HG03175 (cell line): ENCODE measurements around the gene DAB1.

Source experiments
- ATAC-seq: cut with Tn5 transposase; IDR thresholded peaks from one replicate; pipeline ENCODE4 v1.9.1; 2021; ENCODE audit warnings: mild to moderate bottlenecking, moderate library complexity; ENCODE audit not compliant: unreplicated experiment

DAB1 gene

DNA sequence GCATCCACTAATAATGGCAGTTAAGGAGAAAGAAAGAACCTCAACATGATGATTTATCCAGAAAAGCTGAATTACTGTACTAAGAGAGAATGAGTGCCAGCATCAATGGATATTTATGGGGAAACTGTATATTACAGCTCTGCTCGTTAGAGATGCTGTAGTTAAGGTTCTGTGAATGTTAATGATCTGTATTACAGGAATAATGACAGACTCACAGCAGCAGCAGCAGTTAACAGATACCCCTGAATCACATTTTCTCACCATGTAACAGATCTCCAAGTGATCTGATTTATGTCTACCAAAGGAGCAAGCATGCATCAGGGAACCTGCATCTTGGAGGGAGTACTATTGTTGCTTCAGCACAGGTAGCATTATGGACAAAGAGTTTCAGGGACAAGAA lies 377.4 kb downstream of the DAB1 start:
- no peak for ATAC-seq

DNA sequence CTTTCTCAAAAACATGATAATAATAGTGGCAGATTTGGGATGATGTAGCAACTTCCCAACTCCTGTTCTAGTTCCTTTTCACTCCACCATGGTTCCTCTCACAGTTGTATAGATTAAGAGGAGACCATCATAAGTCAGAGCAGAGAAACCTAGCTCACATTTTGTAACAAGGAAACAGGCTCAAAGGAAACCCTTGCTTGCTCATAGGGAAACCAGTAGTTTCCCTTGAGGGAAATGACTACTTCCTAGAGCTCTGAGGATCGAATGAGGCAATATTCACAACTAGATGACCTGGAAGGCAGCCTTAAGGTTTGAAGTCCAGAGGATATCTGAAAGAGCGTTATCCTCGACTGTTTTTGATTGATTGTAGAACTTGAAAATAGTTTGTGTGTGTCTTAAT lies 382.0 kb downstream of the DAB1 start:
- ATAC-seq, result no peak

DNA sequence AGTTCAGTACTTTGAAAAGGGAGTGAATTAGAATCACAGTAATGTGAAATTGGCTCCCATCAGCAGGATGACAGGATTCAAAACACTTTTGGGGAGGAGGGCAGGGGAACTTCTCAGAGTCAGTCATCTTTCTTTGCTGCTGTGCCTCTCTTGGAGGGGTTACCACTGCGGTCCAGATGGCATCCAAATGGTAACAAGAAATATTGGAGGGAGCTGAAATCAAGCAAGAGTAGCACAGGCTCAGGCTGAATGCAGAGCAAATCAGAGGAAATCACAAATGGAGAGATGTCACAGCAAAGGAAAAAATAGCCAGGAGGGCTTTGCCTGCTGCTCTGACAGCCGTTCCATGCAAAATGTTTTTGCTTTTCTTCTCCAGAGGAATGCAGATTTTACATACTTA lies 383.0 kb downstream of the DAB1 start:
- no peak for ATAC-seq

DNA sequence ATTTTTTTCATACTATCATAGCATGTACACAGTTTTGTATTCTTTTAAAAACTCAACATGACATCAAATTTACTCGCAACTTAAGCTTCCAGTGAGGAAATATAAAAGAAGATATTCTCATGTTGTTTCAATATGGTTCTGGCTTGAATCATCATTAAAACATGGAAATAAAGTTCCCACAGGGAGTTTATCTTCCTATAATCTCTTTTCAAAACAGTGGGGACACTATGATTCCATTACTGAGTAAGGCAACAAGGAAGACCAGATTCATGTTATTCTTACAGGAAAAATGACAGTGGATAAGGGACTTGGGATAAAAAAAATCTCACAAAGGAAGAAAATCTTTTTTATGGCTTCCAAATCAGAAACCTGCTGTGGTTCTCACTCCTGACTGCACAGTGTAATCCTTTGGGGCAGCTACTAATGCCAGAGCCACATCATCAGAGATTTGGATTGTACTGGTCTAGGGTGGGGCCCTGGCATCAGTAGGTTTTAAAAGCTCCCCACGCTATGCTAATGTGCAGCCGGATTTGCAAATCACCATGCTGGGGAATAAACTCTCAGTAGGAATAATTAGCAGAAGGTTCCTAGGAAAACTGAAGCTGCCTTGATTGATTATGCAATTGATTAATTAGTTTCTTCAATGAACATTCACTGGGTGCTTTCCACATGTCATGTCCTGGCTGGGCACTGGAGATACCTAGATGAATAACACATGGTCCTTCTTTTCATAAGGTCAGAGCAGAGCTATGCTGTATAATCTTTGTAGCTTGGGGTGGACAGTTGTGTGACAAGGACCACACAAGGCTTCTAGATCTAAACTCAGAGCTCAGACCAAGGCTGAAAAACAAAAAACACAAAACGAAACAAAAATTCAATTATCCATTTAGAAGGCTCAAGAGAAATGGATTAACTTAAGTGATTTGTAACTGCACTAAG lies 386.9 kb downstream of the DAB1 start:
- ATAC-seq, result no peak

DNA sequence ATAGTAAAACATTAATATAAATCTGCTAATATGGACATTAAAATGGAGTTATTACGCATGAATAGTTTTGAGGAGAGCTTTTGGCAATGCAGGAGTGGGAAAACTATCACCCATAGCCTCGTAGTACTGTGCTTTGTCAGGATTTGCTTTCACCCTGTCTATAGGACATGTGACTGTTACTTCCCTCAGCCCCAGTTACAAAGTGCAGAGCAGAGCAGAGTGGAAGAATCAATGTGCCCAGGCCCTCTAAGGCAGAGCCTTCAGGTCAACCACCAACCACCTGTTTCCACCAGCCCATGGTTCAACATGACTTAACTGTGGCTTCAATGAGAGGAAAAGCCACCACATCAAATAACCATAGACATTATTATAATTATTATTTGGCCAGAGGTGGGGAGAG lies 389.1 kb downstream of the DAB1 start:
- no peak for ATAC-seq

DNA sequence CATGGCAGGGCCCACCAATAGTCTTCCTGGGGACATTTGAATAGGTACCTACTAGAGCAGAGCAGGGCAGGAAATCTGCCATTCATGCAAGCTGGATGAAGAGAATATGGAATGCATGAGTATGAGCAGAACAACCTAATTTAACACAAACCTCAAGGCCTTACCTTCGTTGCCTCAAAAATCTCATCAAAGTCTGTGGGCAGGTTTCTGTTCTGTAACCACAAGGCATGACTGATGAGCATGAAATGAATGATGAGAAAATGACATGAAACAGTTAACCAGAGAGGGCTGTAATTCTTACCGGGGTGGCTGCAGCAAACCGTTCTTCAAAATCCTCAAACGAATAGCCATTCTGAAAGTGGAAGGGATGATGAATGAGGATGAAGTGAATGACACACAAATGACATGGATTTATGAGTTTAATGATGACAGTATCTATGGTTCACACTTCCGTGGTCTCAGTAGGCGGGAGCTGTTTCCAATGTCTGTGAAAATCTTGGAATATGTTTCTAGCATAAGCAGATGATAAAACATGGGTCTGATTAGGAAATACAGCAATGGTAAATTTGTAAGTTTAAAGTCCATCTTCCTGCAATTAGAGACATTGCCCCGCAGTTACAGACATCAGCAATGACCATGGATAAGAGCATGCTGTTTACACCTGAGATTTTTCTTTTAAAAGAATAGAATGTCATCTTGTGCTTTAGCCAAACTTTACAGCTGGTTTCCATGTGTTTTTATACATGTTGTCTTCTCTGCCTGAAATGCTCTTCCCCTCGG lies 390.4 kb downstream of the DAB1 start:
- ATAC-seq, result no peak

DNA sequence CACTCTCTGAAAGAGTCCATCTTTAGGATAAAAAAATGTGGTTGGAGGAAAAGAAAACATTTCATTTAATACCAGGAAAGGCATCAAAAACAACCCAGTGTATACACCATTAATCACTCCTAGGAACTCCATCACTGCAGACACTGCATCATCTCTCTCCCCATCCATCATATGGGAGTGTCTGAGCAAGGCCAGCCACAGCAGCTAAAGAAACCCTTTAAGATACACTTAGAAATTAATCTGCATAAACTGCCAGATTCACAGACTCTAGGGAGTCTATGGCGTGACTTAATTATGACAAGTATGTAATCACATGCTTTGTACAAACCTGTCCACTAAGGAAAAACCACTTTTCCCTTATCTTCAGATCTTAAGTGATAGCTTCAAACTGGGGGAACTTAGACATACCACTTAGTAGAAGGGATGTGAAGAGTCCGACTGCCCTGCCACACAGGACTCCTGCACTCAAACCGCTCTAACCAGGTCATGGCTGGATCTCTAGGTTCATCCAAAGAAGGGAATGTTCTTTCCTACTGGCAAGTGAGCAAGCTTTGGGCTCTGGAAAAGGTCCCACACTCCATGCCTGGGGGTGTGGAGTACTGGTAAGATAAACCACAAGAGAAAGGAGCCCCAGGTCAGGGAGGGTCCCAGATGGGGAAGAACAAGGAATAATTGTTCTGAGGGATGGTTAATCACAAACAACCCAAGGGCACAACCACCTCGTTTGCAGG lies 397.1 kb downstream of the DAB1 start:
- ATAC-seq, result no peak

DNA sequence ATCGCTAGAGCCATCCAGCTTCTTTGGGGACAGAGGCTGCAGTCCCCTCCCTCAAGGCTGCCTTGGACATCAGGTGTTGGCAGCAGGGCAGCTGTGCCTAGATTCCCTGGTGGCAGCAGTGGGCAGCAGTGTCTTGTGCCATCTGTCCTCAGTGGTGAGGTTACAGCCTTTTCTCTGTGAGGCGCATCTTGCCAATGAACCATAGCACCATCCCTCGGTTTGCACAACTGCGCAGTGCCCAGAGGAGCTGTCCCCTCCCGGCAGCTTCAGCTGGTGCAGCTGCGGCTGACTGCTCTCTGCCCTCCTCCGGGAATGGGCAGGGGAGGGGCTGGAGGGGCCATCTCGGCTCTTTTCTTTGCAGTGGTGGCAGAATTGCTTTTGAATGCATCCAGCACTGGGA lies 399.0 kb downstream of the DAB1 start:
- no peak for ATAC-seq

DNA sequence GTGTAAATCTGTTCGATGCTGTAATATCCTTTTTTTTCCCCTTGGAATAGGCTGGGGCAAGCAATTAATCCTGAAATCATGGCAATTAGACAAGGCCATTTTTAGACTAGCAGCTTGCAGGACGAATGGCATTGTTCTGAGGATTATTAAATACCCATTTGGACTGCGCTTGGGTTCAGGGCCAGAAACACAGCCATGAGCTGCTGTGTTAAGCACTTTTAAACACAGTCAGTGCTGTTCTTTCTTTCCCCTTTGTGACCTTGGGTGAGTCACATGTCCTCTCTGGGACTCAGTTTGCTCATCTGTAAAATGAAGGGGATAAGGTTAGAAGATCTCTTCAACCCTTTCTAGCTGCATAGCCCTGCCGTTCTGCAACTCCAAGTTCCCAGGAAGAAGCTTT lies 399.4 kb downstream of the DAB1 start:
- ATAC-seq, result no peak

DNA sequence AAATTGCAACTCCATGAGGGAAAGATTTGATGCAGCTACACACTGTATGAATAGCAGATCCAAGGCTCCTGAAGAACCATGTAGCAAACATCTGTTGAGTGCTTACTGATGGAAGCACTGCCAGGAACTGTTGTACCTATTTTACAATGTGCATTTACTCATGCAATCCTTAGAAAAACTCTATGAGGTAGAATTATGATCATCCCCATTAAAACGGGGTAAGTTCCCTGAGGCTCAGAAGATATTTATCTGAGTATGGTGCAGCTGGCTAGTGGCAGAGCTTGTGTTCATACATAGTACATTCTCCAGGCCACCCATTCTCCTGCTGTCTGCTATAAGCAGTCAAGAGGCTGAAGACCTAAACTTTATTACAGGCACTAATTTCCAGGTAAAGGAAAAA lies 403.6 kb downstream of the DAB1 start:
- ATAC-seq, result no peak

DNA sequence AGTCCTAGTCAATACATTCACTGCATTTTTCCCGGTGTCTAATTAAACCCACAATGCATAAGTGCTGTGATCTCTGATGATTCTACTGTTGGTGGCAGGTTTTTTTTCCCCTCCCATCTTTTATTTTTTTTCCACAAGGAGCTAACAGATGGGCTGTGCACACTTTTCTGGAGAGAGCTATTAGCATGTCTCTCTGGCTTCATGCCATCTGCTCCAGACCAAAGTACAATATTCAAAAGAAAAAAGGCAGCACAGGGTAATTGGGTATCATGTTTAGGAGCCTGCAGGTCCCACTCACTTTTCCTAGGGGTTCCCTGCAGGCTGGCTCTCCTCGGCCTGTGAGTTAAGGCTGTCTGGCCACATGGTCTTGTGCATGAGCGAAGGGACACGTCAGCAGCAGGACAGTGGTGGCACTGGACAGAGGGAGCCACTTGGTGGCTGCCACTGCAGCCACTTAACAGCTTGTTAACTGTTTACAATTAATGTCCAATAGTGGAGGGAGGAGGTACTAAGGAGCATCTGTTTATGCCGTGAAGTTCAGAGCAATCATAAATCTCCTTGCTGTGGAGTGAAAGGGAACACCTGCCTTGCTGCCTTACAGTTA lies 404.5 kb downstream of the DAB1 start:
- ATAC-seq, result no peak

DNA sequence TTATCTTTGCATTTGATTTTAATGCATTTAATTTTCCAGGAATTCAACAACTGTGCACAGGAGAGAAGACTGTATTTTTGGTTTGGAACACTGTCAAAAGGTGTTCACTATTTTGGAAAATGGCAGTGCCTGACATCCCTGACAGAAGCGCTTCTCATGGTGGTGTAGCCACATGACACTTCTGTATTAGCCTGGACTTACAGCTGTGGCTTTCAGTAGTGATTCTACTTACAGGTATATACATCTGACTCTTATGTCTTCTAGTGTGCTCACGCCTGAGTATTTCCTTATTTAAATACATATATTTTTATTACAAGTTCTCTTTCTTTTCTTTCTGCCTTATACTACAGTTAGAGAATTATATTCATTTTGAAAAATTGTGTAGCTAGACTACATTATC lies 405.7 kb downstream of the DAB1 start:
- no peak for ATAC-seq

DNA sequence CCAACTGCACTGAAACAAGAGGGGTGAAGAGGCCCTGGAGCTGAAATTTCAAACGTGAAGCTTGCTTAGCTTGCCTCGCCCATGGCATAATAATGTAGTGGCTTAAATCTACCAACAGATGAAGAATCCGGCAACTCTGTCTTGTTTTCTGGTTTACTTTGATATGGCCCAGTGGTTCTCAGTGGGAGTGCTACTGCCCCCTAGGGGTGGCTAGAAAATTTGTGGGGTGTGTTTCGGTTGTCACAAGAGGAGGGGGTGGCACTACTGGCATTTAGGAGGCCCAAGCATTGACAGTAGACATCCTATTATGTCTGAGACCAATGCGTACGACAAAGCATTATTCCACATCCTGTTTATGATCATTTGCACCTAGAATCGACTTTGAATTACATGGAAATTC lies 406.1 kb downstream of the DAB1 start:
- no peak for ATAC-seq

DNA sequence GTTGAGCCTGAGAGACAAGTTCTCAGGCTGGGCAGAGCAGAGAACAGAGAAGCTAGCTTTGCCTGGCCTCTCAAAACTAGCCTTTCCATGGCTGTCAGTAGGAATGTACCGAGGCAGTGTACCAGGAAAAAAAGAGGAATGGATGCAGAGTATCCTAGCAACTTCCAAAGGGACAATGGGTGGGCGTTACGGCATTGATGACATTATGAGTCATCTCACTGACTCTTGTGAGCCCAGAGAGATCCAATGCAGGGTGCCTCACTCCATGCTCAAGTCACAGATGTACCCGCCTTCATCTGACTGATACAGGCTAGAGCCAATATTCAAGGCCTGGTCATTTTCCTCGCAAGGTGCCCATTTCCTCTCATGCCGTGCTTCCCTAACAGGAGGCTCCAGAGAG lies 406.7 kb downstream of the DAB1 start:
- no peak for ATAC-seq

DNA sequence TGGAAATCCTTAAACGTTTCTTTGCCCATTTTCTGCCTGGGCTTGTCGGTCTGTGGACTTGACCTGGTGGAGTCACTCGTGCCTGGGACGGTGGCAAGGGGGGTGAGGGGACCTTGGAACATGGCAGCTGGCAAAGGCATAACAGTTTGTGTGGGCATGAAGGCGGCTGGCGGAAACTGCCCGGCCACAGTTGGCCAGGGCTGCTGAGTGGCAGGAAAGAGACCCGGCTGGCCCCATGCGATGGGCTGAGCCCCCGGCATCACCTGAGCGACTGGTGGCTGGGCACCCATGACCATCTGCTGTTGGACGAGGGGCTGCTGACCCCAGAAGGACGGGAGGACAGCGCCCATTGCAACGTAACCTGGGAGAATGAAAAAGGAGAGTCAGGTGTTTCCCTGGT lies 408.8 kb downstream of the DAB1 start:
- ATAC-seq, result no peak

DNA sequence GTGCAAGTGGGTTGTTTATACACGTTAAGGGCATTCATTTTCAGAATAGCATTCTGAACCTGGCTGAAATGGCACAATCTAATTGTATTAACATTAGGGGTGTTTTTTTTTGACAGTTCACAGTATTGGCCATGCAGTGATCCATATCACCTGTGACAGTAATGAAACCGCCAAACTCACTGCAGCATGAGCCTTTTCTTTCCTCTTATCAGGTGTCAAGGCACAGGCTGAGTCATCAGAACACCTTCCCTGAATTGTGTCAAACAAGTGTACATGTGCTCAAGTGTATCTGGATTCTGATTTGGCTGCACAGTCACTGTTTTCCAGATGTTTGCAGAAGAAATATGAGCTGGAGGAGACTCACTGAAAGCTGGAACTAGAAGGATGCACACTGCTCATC lies 410.3 kb downstream of the DAB1 start:
- no peak for ATAC-seq

DNA sequence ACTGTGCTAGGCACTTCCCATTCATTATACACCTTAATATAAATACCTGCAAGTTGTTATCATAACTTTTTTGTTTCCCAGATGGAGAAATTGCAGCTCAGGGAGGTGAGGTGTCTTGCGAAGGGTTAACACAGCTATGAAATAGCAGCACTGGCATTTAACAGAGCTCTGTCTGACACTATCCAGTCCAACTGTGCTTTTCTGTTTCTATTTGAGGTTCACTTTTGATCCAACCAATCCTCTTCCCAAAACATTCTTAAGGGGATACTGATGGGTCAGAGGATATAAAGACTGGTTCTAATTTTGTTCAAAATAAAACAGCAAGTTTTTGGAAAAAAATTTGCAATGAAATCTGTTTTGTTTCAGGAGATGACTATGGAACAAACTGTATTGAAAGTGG lies 411.5 kb downstream of the DAB1 start:
- ATAC-seq, result no peak

DNA sequence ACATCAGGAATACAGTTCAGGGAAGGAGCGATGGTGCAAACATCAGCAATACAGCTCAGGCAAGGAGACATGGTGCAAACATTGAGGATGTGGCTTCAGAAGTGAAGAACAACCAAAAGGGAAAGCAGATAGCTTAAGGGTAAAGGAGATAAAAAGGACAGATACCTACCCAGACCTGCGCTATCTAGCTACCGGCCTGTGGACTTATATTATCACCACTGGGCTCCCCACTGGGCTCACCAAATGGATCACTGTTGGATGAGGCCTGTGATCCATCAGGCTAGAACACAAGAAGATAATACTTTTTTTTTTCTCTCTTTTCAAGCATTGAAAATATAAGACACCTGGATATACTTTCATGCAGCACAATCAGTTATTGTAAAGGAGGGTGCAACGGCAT lies 413.3 kb downstream of the DAB1 start:
- no peak for ATAC-seq

DNA sequence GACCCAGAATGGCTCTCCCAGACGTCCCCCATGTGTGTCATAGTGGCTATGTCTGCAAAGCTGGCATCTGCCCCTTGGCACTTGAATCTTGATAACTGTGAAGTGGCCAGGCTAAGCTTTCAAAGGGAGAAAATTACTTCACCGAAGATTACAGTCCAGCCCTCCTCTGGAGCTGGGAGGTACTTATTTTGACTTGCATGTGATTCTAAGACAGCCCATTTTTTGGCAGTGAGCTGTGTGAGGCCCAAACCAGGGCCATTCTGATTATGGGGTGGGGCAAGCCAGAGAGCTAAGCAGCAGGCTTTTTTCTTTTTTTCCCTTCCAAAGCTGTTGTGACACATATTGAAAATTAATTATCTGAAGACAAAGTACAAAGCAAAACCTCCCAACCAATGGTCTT lies 415.9 kb downstream of the DAB1 start:
- ATAC-seq, result no peak

DNA sequence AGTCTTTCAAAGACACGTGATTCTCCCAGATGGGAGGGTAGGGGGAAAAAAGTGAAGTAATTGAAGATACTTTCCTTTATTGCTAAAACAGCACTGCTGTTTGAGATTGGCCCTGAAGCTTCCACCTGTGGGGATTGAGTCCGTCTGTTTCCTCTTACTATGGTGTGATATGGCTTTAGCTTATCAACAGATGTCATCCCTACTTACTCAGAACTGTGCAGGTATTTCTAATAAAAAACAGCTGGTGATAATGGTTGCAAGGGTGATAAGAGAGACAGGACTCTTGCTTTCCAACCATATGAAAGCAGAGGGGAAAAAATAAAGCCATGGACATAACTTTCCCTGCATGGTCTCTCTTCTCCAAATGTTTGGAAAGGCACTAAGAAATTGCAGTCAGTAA lies 416.4 kb downstream of the DAB1 start:
- no peak for ATAC-seq
